GM10248 (cell line): Measurements from ENCODE around the gene DUSP22.
A peak's percentile ranks its signal among the peaks of the same experiment; 100 is the strongest.

ENCODE experiments used
- CTCF ChIA-PET: fragments of 300-600 bp; sonication (Branson Sonifier 250); formaldehyde crosslinking; extraction: SDS; loops from one replicate; lab custom pipeline; 2021; ENCODE audit warnings: antibody characterized with exemption; lab: Yijun Ruan, JAX
- POLR2A ChIA-PET: fragments of 350-650 bp; sonication (Branson Sonifier 250); formaldehyde crosslinking; extraction: SDS; loops from one replicate; lab custom pipeline; 2020; ENCODE audit warnings: antibody characterized with exemption; lab: Yijun Ruan, JAX
- DNase-seq: peaks from one replicate; pipeline ENCODE4 v3.0.0; 2012; ENCODE audit errors: extremely low spot score
- CTCF ChIP-seq: IDR thresholded peaks from 2 replicates; pipeline ENCODE4 v1.5.1; 2012; ENCODE audit warnings: mild to moderate bottlenecking, low read depth; ENCODE audit errors: extremely low read depth, missing control alignments, control extremely low read depth

Gene DUSP22

GRCh38 chr6:364609-365540 is 72.6 kb downstream of the DUSP22 start:
- ChIA-PET CTCF (interaction anchor here (0.7 to 5.9 kb wide), 10 partner anchors 9 to 176 kb away, joined by 3 to 49 read pairs (median 4); no protein-coding TSS in a partner anchor), POLR2A (interaction anchor here (1.1 to 1.6 kb wide), 3 partner anchors 9 to 27 kb away, joined by 4 to 7 read pairs (median 5); partner anchors contain the start of gene IRF4)
- no peak for TF ChIP-seq CTCF
- peak; percentile 79 for DNase-seq

GRCh38 chr6:365835-366234 is 73.5 kb downstream of the DUSP22 start:
- POLR2A ChIA-PET = interaction anchor here (1.0 to 1.6 kb wide), 2 partner anchors 26 kb away, joined by 6 to 7 read pairs; partner anchors contain the start of gene IRF4
- CTCF ChIA-PET = interaction anchor here (1.6 to 2.1 kb wide), 4 partner anchors 10 to 139 kb away, joined by 4 to 10 read pairs (median 4); no protein-coding TSS in a partner anchor
- no peak for TF ChIP-seq CTCF
- DNase-seq = no peak

GRCh38 chr6:366389-367297 is 74.4 kb downstream of the DUSP22 start:
- ChIA-PET CTCF (no interaction called here), POLR2A (interaction anchor here (1.0 kb wide), 1 partner anchor 25 kb away, joined by 6 read pairs; the partner anchor contains the start of gene IRF4)
- no peak for TF ChIP-seq CTCF
- no peak for DNase-seq

GRCh38 chr6:367298-367794 is 75.1 kb downstream of the DUSP22 start:
- no peak for DNase-seq
- no peak for TF ChIP-seq CTCF
- ChIA-PET CTCF (no interaction called here), POLR2A (interaction anchor here (1.1 kb wide), 1 partner anchor 24 kb away, joined by 5 read pairs; the partner anchor contains the start of gene IRF4)

GRCh38 chr6:367891-368630 is 75.8 kb downstream of the DUSP22 start:
- TF ChIP-seq CTCF = no peak
- DNase-seq = no peak
- POLR2A ChIA-PET = interaction anchor here (1.1 kb wide), 1 partner anchor 23 kb away, joined by 5 read pairs; the partner anchor contains the start of gene IRF4
- CTCF ChIA-PET = interaction anchor here (0.8 kb wide), 2 partner anchors 17 to 46 kb away, joined by 3 read pairs; no protein-coding TSS in a partner anchor
